Measurements from ENCODE around the gene ATP6V1G2.

ATP6V1G2 gene

DNA sequence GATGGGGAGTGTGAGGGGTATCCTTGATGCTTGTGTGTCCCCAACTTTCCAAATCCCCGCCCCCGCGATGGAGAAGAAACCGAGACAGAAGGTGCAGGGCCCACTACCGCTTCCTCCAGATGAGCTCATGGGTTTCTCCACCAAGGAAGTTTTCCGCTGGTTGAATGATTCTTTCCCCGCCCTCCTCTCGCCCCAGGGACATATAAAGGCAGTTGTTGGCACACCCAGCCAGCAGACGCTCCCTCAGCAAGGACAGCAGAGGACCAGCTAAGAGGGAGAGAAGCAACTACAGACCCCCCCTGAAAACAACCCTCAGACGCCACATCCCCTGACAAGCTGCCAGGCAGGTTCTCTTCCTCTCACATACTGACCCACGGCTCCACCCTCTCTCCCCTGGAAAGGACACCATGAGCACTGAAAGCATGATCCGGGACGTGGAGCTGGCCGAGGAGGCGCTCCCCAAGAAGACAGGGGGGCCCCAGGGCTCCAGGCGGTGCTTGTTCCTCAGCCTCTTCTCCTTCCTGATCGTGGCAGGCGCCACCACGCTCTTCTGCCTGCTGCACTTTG, 29.0 kb upstream of the ATP6V1G2 start, which contains the start of gene TNF:
Gene TNF, plus strand, starts transcription at position 231 of the 567 bp plus-strand sequence. Its CDS starts 177 bp downstream, at position 408.
- H3K4me3 ChIP-seq (ENCODE audit: insufficient read depth, low read depth, low read length), result no peak within 1 kb of the TSS
- H3K9me3 ChIP-seq (ENCODE audit: control insufficient read depth, low read length), result no peaks in the 10 kb centered on the region
- 91% methylated on average over 19 of the region's 19 CpGs for WGBS, 2 experiments
- no peak within 1 kb of the TSS for H3K27ac ChIP-seq (ENCODE audit: insufficient read depth, low read depth, low read length, poor library complexity, severe bottlenecking)
- H3K27me3 ChIP-seq (ENCODE audit: control insufficient read depth, insufficient read depth, low read length, poor library complexity, severe bottlenecking), result peaks cover 4% of the 10 kb centered on the region
- peaks cover 4% of the 10 kb centered on the region for H3K4me1 ChIP-seq (ENCODE audit: control insufficient read depth, insufficient read depth, low read length)
- H3K36me3 ChIP-seq (ENCODE audit: control insufficient read depth, insufficient read depth, low read length), result no peaks in the 10 kb centered on the region

DNA sequence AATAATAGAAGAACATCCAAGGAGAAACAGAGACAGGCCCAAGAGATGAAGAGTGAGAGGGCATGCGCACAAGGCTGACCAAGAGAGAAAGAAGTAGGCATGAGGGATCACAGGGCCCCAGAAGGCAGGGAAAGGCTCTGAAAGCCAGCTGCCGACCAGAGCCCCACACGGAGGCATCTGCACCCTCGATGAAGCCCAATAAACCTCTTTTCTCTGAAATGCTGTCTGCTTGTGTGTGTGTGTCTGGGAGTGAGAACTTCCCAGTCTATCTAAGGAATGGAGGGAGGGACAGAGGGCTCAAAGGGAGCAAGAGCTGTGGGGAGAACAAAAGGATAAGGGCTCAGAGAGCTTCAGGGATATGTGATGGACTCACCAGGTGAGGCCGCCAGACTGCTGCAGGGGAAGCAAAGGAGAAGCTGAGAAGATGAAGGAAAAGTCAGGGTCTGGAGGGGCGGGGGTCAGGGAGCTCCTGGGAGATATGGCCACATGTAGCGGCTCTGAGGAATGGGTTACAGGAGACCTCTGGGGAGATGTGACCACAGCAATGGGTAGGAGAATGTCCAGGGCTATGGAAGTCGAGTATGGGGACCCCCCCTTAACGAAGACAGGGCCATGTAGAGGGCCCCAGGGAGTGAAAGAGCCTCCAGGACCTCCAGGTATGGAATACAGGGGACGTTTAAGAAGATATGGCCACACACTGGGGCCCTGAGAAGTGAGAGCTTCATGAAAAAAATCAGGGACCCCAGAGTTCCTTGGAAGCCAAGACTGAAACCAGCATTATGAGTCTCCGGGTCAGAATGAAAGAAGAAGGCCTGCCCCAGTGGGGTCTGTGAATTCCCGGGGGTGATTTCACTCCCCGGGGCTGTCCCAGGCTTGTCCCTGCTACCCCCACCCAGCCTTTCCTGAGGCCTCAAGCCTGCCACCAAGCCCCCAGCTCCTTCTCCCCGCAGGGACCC, 28.0 kb upstream of the ATP6V1G2 start:
- H3K27ac ChIP-seq (ENCODE audit: insufficient read depth, low read depth, low read length, poor library complexity, severe bottlenecking), result no peak overlapping the region

DNA sequence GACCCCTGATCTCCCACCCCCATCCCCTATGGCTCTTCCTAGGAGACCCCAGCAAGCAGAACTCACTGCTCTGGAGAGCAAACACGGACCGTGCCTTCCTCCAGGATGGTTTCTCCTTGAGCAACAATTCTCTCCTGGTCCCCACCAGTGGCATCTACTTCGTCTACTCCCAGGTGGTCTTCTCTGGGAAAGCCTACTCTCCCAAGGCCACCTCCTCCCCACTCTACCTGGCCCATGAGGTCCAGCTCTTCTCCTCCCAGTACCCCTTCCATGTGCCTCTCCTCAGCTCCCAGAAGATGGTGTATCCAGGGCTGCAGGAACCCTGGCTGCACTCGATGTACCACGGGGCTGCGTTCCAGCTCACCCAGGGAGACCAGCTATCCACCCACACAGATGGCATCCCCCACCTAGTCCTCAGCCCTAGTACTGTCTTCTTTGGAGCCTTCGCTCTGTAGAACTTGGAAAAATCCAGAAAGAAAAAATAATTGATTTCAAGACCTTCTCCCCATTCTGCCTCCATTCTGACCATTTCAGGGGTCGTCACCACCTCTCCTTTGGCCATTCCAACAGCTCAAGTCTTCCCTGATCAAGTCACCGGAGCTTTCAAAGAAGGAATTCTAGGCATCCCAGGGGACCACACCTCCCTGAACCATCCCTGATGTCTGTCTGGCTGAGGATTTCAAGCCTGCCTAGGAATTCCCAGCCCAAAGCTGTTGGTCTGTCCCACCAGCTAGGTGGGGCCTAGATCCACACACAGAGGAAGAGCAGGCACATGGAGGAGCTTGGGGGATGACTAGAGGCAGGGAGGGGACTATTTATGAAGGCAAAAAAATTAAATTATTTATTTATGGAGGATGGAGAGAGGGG, 27.1 kb upstream of the ATP6V1G2 start:
- WGBS, 2 experiments, result 90 to 94% methylated on average over 9 of the region's 9 CpGs
- no peaks in the 10 kb centered on the region for H3K27me3 ChIP-seq (ENCODE audit: control insufficient read depth, insufficient read depth, low read length, poor library complexity, severe bottlenecking)
- no peaks in the 10 kb centered on the region for H3K36me3 ChIP-seq (ENCODE audit: control insufficient read depth, insufficient read depth, low read length)
- no peak overlapping the region for H3K4me3 ChIP-seq (ENCODE audit: insufficient read depth, low read depth, low read length)
- H3K4me1 ChIP-seq (ENCODE audit: control insufficient read depth, insufficient read depth, low read length), result no peaks in the 10 kb centered on the region
- no peak overlapping the region for H3K27ac ChIP-seq (ENCODE audit: insufficient read depth, low read depth, low read length, poor library complexity, severe bottlenecking)
- no peaks in the 10 kb centered on the region for H3K9me3 ChIP-seq (ENCODE audit: control insufficient read depth, low read length)

More for the DNA sequence above, 28.0 kb upstream of the ATP6V1G2 start:
- H3K27me3 ChIP-seq (ENCODE audit: control insufficient read depth, insufficient read depth, low read length, poor library complexity, severe bottlenecking), result no peaks in the 10 kb centered on the region
- H3K4me1 ChIP-seq (ENCODE audit: control insufficient read depth, insufficient read depth, low read length), result no peaks in the 10 kb centered on the region
- H3K9me3 ChIP-seq (ENCODE audit: control insufficient read depth, low read length), result no peaks in the 10 kb centered on the region
- H3K36me3 ChIP-seq (ENCODE audit: control insufficient read depth, insufficient read depth, low read length), result no peaks in the 10 kb centered on the region
- H3K4me3 ChIP-seq (ENCODE audit: insufficient read depth, low read depth, low read length), result no peak overlapping the region
- WGBS, 2 experiments, result 89 to 91% methylated on average over 14 of the region's 14 CpGs

DNA sequence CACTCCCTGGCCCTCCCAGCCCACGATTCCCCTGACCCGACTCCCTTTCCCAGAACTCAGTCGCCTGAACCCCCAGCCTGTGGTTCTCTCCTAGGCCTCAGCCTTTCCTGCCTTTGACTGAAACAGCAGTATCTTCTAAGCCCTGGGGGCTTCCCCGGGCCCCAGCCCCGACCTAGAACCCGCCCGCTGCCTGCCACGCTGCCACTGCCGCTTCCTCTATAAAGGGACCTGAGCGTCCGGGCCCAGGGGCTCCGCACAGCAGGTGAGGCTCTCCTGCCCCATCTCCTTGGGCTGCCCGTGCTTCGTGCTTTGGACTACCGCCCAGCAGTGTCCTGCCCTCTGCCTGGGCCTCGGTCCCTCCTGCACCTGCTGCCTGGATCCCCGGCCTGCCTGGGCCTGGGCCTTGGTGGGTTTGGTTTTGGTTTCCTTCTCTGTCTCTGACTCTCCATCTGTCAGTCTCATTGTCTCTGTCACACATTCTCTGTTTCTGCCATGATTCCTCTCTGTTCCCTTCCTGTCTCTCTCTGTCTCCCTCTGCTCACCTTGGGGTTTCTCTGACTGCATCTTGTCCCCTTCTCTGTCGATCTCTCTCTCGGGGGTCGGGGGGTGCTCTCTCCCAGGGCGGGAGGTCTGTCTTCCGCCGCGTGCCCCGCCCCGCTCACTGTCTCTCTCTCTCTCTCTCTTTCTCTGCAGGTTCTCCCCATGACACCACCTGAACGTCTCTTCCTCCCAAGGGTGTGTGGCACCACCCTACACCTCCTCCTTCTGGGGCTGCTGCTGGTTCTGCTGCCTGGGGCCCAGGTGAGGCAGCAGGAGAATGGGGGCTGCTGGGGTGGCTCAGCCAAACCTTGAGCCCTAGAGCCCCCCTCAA, 25.9 kb upstream of the ATP6V1G2 start, which contains the start of gene LTA:
Gene LTA, plus strand, starts transcription at position 249 of the 871 bp plus-strand sequence. Its CDS starts 454 bp downstream, at position 703.
- Histone ChIP-seq H3K4me1 (ENCODE audit: control insufficient read depth, insufficient read depth, low read length) (no peaks in the 10 kb centered on the region), H3K9me3 (ENCODE audit: control insufficient read depth, low read length) (no peaks in the 10 kb centered on the region), H3K4me3 (ENCODE audit: insufficient read depth, low read depth, low read length) (no peak within 1 kb of the TSS), H3K27ac (ENCODE audit: insufficient read depth, low read depth, low read length, poor library complexity, severe bottlenecking) (no peak within 1 kb of the TSS), H3K27me3 (ENCODE audit: control insufficient read depth, insufficient read depth, low read length, poor library complexity, severe bottlenecking) (no peaks in the 10 kb centered on the region), H3K36me3 (ENCODE audit: control insufficient read depth, insufficient read depth, low read length) (no peaks in the 10 kb centered on the region)
- WGBS, 2 experiments, result 92 to 94% methylated on average over 27 of the region's 27 CpGs

DNA sequence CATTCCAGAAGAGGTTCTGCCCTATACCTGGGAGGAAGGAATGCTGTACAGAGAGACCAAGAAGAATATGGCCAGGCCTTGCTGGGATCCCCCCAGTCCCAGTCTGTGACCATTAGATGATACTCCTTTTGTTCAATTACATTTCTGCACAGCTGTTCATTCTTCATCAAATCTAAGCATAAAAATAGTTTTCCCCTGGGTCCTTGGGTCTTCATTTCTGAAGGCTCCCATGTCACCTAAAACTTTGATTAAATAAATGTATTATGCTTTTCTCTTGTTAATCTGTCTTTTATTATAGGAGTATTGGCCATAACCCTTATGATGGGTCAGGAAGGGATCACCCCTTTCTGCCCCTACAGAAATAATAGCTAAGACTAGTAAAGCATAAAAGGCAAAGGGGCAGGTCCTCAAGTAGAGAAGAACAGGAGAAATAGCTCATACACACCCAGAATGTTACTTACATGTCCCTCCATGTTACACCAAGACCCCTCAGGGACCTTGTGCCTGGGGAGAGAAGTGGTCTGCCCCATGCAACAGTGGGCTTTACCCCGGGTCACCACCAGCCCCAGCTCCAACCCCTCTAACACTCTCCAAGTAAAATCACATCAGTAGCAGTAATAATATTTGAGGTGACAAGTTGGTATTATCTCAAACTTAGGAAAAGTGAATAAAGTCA, 23.6 kb upstream of the ATP6V1G2 start:
- no CpG with 5 or more reads among the region's 1 CpG for WGBS, 2 experiments

DNA sequence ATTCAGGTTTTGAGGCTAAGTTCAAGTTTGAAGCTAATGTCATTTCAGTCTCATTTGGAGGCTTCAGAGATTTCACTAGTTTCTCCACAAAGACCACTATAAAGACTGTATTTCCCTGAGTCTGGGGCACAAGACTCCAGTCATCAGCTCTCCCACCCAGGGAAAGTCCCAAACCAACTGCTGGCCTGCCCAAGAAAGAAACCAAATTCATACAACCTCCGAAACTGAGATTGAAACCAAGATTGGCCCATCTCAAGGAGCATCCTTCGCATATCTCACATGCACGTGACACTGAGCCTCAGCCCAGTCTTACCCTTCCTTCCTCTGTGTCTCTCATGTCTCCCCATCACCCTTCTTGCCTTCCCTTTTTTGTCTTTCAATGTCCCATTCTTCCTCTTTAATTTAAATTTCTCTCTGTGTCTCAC, 22.1 kb upstream of the ATP6V1G2 start:
- no peak overlapping the region for H3K27ac ChIP-seq (ENCODE audit: insufficient read depth, low read depth, low read length, poor library complexity, severe bottlenecking)
- H3K4me1 ChIP-seq (ENCODE audit: control insufficient read depth, insufficient read depth, low read length), result no peaks in the 10 kb centered on the region
- 90 to 92% methylated on average over 3 of the region's 3 CpGs for WGBS, 2 experiments
- H3K36me3 ChIP-seq (ENCODE audit: control insufficient read depth, insufficient read depth, low read length), result no peaks in the 10 kb centered on the region
- no peaks in the 10 kb centered on the region for H3K27me3 ChIP-seq (ENCODE audit: control insufficient read depth, insufficient read depth, low read length, poor library complexity, severe bottlenecking)
- H3K4me3 ChIP-seq (ENCODE audit: insufficient read depth, low read depth, low read length), result no peak overlapping the region
- H3K9me3 ChIP-seq (ENCODE audit: control insufficient read depth, low read length), result no peaks in the 10 kb centered on the region

More for the DNA sequence above, 23.6 kb upstream of the ATP6V1G2 start:
- no peak overlapping the region for H3K27ac ChIP-seq (ENCODE audit: insufficient read depth, low read depth, low read length, poor library complexity, severe bottlenecking)
- no peaks in the 10 kb centered on the region for H3K27me3 ChIP-seq (ENCODE audit: control insufficient read depth, insufficient read depth, low read length, poor library complexity, severe bottlenecking)
- no peak overlapping the region for H3K4me3 ChIP-seq (ENCODE audit: insufficient read depth, low read depth, low read length)
- no peaks in the 10 kb centered on the region for H3K9me3 ChIP-seq (ENCODE audit: control insufficient read depth, low read length)
- H3K36me3 ChIP-seq (ENCODE audit: control insufficient read depth, insufficient read depth, low read length), result no peaks in the 10 kb centered on the region
- no peaks in the 10 kb centered on the region for H3K4me1 ChIP-seq (ENCODE audit: control insufficient read depth, insufficient read depth, low read length)

DNA sequence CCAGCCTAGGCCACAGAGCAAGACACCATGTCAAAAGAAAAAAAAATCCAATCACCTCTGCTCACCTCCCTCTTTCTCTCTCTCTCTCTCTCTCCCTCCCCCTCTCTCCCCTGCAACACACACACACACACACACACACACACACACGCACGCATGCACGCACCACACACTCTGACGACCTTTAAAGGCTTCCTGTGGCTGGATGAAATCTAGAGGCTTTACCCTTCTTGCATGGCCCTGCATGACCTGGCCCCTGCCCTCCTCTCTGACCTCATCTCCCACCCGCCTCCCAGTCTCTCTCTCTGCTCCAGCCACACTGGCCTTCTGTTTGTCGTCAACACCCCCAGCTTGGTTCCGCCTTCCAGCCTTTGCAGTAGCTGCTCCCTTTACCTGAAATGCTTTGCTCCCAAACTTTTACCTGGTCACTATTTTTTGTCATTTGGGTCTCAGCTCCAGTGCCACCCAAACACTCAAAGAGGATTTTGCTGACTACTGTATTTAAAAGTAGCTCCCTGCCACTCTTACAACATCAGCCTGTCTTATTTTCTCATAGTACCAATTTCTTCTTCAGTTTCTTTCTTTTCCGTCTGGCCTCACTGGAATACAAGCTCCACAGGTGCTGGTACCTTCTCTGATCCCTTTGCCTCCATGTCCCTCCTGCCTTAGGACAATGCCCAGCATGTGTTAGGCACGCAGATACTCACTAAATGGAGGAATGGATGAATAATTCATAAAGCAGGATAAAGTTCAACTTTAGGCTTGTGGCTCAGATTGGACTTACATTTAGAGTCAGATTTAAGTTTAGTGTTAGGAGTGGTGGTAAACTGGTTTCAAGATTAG, 21.3 kb upstream of the ATP6V1G2 start:
- no peaks in the 10 kb centered on the region for H3K27me3 ChIP-seq (ENCODE audit: control insufficient read depth, insufficient read depth, low read length, poor library complexity, severe bottlenecking)
- no peak overlapping the region for H3K27ac ChIP-seq (ENCODE audit: insufficient read depth, low read depth, low read length, poor library complexity, severe bottlenecking)
- H3K4me1 ChIP-seq (ENCODE audit: control insufficient read depth, insufficient read depth, low read length), result no peaks in the 10 kb centered on the region
- H3K4me3 ChIP-seq (ENCODE audit: insufficient read depth, low read depth, low read length), result no peak overlapping the region
- H3K9me3 ChIP-seq (ENCODE audit: control insufficient read depth, low read length), result no peaks in the 10 kb centered on the region
- no peaks in the 10 kb centered on the region for H3K36me3 ChIP-seq (ENCODE audit: control insufficient read depth, insufficient read depth, low read length)
- 55 to 58% methylated on average over 9 of the region's 9 CpGs for WGBS, 2 experiments

DNA sequence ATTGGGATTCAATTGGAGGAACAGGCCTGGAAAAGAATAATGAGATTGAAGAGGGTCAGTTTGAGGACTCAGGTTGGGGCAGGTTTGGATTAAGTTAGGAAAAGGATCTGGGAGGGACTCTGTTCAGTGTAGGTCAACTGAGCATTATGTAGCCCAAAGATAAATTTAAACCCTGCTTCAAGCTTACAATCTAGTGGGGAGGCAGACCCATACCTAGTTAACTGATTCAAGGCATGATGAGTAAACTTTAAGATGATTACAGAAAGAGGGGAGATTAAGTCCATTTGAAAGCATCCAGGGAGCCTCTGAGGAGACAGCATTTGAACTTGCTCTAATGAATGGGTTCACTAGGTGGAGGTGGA, 14.3 kb upstream of the ATP6V1G2 start:
- H3K36me3 ChIP-seq (ENCODE audit: control insufficient read depth, insufficient read depth, low read length), result peaks cover 7% of the 10 kb centered on the region
- no peaks in the 10 kb centered on the region for H3K27me3 ChIP-seq (ENCODE audit: control insufficient read depth, insufficient read depth, low read length, poor library complexity, severe bottlenecking)
- no peak overlapping the region for H3K4me3 ChIP-seq (ENCODE audit: insufficient read depth, low read depth, low read length)
- H3K9me3 ChIP-seq (ENCODE audit: control insufficient read depth, low read length), result no peaks in the 10 kb centered on the region
- no peak overlapping the region for H3K27ac ChIP-seq (ENCODE audit: insufficient read depth, low read depth, low read length, poor library complexity, severe bottlenecking)
- no peaks in the 10 kb centered on the region for H3K4me1 ChIP-seq (ENCODE audit: control insufficient read depth, insufficient read depth, low read length)

All from ectodermal cell (in vitro differentiated cells).